Measurements from ENCODE around the gene NT5C1A.

- TF ChIP-seq ZNF384 (IDR thresholded peaks at IDR 0.05): no peak
- TF ChIP-seq TARDBP (IDR thresholded peaks at IDR 0.05): no peak
- no peak for TF ChIP-seq SUZ12 (IDR thresholded peaks at IDR 0.05)
These were observed 17.6 kb downstream of the NT5C1A start for GRCh38 chr1:39654291-39654690.
